Measurements from ENCODE around the gene FARP1. TPM values are rescaled to one million over a fixed set of nuclear protein-coding genes. Genes with fewer than 3 reads are reported as not detected.

FARP1 gene
- total and polyA plus RNA-seq, 2 experiments from 2014 or later = 43.2 to 44.2 TPM

GRCh38 chr13:98347756-98348155 lies 204.9 kb downstream of the FARP1 start:
- no peak for TF ChIP-seq CTCF (IDR thresholded peaks at IDR 0.05; ENCODE audit: low read depth, low read length)
- Histone ChIP-seq H3K9me3 (ENCODE audit: low read depth) (no peaks in the 10 kb centered on the region), H3K4me3 (no peak overlapping the region), H3K36me3 (no peaks in the 10 kb centered on the region), H3K4me1 (ENCODE audit: low read depth) (no peaks in the 10 kb centered on the region), H3K27me3 (no peaks in the 10 kb centered on the region), H3K27ac (no peak overlapping the region)
- DNase-seq (ENCODE audit: low read depth in 1 of 2, low spot score in 1 of 2) = no peak

DNA sequence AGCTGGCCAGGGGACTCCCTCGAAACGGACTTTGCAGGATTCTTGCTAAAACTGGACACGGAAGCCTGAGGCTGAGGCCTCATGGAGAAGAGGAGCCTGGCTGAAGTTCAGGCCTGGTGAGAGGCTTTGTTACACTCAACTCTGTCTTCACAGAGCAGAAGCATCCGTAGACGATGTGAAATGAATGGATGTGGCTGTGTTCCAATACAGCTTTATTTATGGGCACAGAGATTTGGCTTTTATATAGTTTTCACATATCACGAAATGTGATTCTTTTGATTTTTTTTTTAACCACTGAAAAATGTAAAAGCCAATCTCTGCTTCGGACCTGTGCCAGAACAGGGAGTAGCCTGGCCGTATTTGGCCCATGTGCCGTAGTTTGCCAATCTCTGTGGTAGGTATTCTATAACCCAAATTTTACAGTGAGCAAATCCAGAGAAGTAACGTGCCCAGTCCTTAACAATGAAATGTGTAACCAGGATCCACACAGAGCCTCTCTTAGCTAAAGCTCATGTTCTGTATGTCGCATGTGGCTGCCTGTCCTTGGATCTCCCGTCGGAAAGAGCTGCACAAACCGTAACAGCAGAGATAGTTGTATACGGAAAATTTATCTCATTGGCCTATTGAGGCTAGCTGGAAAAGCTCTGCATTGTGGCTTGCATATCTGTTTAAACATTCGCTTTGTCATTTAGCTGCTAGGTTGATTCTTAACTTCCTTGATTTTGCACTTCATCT lies 205.7 kb downstream of the FARP1 start:
- no peaks in the 10 kb centered on the region for H3K36me3 ChIP-seq
- no peaks in the 10 kb centered on the region for H3K27me3 ChIP-seq
- no peak overlapping the region for H3K27ac ChIP-seq
- TF ChIP-seq CTCF (IDR thresholded peaks at IDR 0.05; ENCODE audit: low read depth, low read length) = no peak
- no peaks in the 10 kb centered on the region for H3K9me3 ChIP-seq (ENCODE audit: low read depth)
- DNase-seq (ENCODE audit: low read depth in 1 of 2, low spot score in 1 of 2) = no peak
- no peak overlapping the region for H3K4me3 ChIP-seq
- no peaks in the 10 kb centered on the region for H3K4me1 ChIP-seq (ENCODE audit: low read depth)

DNA sequence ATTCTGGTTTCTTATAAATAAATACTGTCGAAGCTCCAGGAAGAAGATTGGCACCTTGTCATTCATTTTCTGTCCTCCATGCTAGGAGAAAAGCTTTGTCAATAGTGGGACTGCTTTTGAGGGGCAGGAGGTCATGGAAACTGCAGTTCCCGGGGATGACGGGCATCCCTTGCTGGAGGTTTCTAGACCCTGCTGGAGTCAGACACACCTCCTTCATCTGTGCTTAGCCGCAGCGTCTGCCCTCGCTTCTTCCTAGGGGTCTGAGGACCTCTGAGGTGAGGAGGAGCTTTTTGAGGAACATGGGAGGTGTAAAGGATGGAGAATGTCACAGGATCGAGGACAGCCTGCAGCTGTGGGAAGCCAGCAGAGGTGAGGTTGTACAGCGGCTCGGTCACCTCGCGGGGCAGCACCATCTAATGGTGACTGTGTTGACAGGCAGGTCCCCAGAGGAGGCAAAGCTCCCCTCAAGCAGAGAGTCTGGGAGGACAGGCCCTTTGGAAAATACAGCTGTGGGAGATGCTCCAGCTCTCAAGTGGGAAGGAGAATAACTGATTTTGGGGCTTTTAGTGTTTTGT lies 206.9 kb downstream of the FARP1 start:
- no peak for TF ChIP-seq CTCF (IDR thresholded peaks at IDR 0.05; ENCODE audit: low read depth, low read length)
- H3K27ac ChIP-seq = no peak overlapping the region
- H3K4me3 ChIP-seq = no peak overlapping the region
- H3K36me3 ChIP-seq = no peaks in the 10 kb centered on the region
- no peaks in the 10 kb centered on the region for H3K4me1 ChIP-seq (ENCODE audit: low read depth)
- H3K9me3 ChIP-seq (ENCODE audit: low read depth) = no peaks in the 10 kb centered on the region
- DNase-seq (ENCODE audit: low read depth in 1 of 2, low spot score in 1 of 2) = peak in 1 of 2 donors; percentile 57
- H3K27me3 ChIP-seq = no peaks in the 10 kb centered on the region

DNA sequence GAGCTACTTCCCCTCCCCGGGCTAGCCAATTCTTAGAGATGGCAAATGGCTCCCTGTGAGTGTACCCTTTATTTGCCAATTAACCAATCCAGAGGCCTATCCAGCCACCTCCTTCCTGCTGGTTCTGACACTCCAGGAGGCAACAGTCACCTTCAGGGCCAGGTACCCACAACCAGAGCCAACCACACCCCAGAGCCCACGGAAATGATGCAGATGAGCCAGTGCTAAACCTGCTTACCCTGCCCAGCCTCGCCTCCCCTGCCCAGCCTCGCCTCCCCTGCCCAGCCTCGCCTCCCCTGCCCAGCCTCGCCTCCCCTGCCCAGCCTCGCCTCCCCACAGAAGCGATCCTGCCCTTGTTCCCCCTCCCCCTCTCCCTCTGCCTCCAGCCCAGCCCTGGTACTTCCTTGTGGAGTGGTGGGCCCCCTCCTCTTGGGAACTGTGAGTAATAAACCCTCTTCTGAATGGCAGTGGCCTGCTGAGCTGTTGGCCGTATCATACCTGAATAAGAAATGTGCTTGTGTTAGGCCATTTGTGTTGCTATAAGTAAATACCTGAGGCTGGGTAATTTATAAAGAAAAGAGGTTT lies 207.9 kb downstream of the FARP1 start:
- TF ChIP-seq CTCF (IDR thresholded peaks at IDR 0.05; ENCODE audit: low read depth, low read length) = no peak
- H3K9me3 ChIP-seq (ENCODE audit: low read depth) = no peaks in the 10 kb centered on the region
- DNase-seq (ENCODE audit: low read depth in 1 of 2, low spot score in 1 of 2) = no peak
- no peak overlapping the region for H3K27ac ChIP-seq
- H3K27me3 ChIP-seq = no peaks in the 10 kb centered on the region
- H3K36me3 ChIP-seq = no peaks in the 10 kb centered on the region
- no peak overlapping the region for H3K4me3 ChIP-seq
- no peaks in the 10 kb centered on the region for H3K4me1 ChIP-seq (ENCODE audit: low read depth)

- Histone ChIP-seq H3K4me3 (no peak overlapping the region), H3K27me3 (no peaks in the 10 kb centered on the region), H3K27ac (no peak overlapping the region), H3K9me3 (ENCODE audit: low read depth) (no peaks in the 10 kb centered on the region), H3K36me3 (no peaks in the 10 kb centered on the region), H3K4me1 (ENCODE audit: low read depth) (no peaks in the 10 kb centered on the region)
- TF ChIP-seq CTCF (IDR thresholded peaks at IDR 0.05; ENCODE audit: low read depth, low read length) = no peak
- no peak for DNase-seq (ENCODE audit: low read depth in 1 of 2, low spot score in 1 of 2)
Observed at GRCh38 chr13:98351636-98352035, 208.7 kb downstream of the FARP1 start.
